GM15510 (cell line): ENCODE results near the gene FSTL3.

Experiments
- POLR2A ChIP-seq: IDR thresholded peaks from 3 replicates; pipeline ENCODE4 v1.6.1; 2011; ENCODE audit warnings: borderline replicate concordance; ENCODE audit not compliant: insufficient read length; ENCODE audit errors: extremely low read depth

The FSTL3 gene

GRCh38 chr19:726993-727956, 51.1 kb downstream of the FSTL3 start:
- no peak for TF ChIP-seq POLR2A

GRCh38 chr19:728011-728410, 51.8 kb downstream of the FSTL3 start:
- no peak for TF ChIP-seq POLR2A

- TF ChIP-seq POLR2A: no peak
Measured at GRCh38 chr19:729965-730668, 53.9 kb downstream of the FSTL3 start.

GRCh38 chr19:731000-731399, 54.8 kb downstream of the FSTL3 start:
- no peak for TF ChIP-seq POLR2A

GRCh38 chr19:732148-733069, 56.2 kb downstream of the FSTL3 start:
- no peak for TF ChIP-seq POLR2A
